Uterus (tissue), 2 donors: ENCODE results near the gene RPGR.

Experiments used
- POLR2A ChIP-seq, 2 donors: fragments of 450-650 bp; IDR thresholded peaks; one replicate each; pipeline ENCODE4 v1.6.1; 2016; ENCODE audit warnings: antibody characterized with exemption in 2 of 2, mild to moderate bottlenecking in 1 of 2, moderate library complexity in 1 of 2
- TF ChIP-seq, protein P1 (sequence below), 4 experiments: fragments of 200-600 bp in 2 of 4; fragments of 450-650 bp in 2 of 4; sonication (generic) in 2 of 4; IDR thresholded peaks; one replicate each; pipeline ENCODE4 v1.5.1; 2016 to 2019; ENCODE audit warnings: antibody characterized with exemption in 4 of 4, mild to moderate bottlenecking in 2 of 4, moderate library complexity in 1 of 4

DNA sequence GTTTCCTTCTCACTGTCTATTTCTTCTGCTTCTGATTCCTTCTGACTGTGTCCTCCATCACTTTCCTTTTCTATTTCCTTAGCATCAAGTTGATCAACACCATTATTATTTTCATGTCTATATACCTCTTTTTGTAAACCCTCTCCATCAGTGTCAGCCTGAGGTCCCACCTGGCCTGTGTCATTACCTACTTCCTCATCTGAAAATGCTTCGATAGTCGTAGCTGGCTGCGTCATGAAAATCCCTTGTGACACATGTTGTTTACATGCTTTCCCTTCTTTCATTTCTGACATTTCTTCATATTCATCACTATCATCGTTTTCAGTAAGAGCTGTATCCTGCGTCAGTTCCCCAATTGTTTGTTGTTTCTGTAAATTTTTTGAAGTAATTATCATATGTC is 39.6 kb downstream of the RPGR start:
- no peak for TF ChIP-seq POLR2A (IDR thresholded peaks at IDR 0.05)
- TF ChIP-seq, protein P1, sequence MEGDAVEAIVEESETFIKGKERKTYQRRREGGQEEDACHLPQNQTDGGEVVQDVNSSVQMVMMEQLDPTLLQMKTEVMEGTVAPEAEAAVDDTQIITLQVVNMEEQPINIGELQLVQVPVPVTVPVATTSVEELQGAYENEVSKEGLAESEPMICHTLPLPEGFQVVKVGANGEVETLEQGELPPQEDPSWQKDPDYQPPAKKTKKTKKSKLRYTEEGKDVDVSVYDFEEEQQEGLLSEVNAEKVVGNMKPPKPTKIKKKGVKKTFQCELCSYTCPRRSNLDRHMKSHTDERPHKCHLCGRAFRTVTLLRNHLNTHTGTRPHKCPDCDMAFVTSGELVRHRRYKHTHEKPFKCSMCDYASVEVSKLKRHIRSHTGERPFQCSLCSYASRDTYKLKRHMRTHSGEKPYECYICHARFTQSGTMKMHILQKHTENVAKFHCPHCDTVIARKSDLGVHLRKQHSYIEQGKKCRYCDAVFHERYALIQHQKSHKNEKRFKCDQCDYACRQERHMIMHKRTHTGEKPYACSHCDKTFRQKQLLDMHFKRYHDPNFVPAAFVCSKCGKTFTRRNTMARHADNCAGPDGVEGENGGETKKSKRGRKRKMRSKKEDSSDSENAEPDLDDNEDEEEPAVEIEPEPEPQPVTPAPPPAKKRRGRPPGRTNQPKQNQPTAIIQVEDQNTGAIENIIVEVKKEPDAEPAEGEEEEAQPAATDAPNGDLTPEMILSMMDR (IDR thresholded peaks at IDR 0.05), result no peak
